ENCODE data around the gene RPS28.
A peak's percentile ranks its signal among the peaks of the same experiment; 100 is the strongest.
"Not testable (repeated sequence)": the region's sequence is repeated elsewhere in the genome, so short reads cannot be mapped to it uniquely, and the experiment has no call there.

Gene RPS28

GRCh38 chr19:8311461-8312260 is 9.6 kb upstream of the RPS28 start:
- no peak overlapping the region for H3K4me3 ChIP-seq (ENCODE audit: control insufficient read depth, low read depth, low read length)
- DNase-seq (ENCODE audit: low read depth): no peak
- no peak for TF ChIP-seq CTCF (IDR thresholded peaks at IDR 0.05; ENCODE audit: control insufficient read depth, insufficient read depth, low read depth, low read length, missing control alignments)

- not testable (repeated sequence) for DNase-seq (ENCODE audit: low read depth)
These were observed 6.2 kb upstream of the RPS28 start for GRCh38 chr19:8314981-8315640.

GRCh38 chr19:8316351-8317125 is 4.8 kb upstream of the RPS28 start:
- DNase-seq (ENCODE audit: low read depth): no peak
- H3K4me3 ChIP-seq (ENCODE audit: control insufficient read depth, low read depth, low read length): no peak overlapping the region
- no peak for TF ChIP-seq CTCF (IDR thresholded peaks at IDR 0.05; ENCODE audit: control insufficient read depth, insufficient read depth, low read depth, low read length, missing control alignments)

More at GRCh38 chr19:8314981-8315640, 6.2 kb upstream of the RPS28 start:
- not testable (repeated sequence) for H3K4me3 ChIP-seq (ENCODE audit: control insufficient read depth, low read depth, low read length)

GRCh38 chr19:8318835-8319234 is 2.5 kb upstream of the RPS28 start:
- DNase-seq (ENCODE audit: low read depth); H3K4me3 ChIP-seq (ENCODE audit: control insufficient read depth, low read depth, low read length): not testable (repeated sequence)

GRCh38 chr19:8319807-8320520 is 1.3 kb upstream of the RPS28 start:
- H3K4me3 ChIP-seq (ENCODE audit: control insufficient read depth, low read depth, low read length): peak overlapping the region; percentile 100
- TF ChIP-seq CTCF (IDR thresholded peaks at IDR 0.05; ENCODE audit: control insufficient read depth, insufficient read depth, low read depth, low read length, missing control alignments): no peak
- DNase-seq (ENCODE audit: low read depth): no peak

GRCh38 chr19:8320564-8321066 is 681 bp upstream of the RPS28 start:
- peak overlapping the region; percentile 100 for H3K4me3 ChIP-seq (ENCODE audit: control insufficient read depth, low read depth, low read length)
- DNase-seq (ENCODE audit: low read depth): no peak
- TF ChIP-seq CTCF (IDR thresholded peaks at IDR 0.05; ENCODE audit: control insufficient read depth, insufficient read depth, low read depth, low read length, missing control alignments): no peak

GRCh38 chr19:8321986-8322637 is 816 bp downstream of the RPS28 start:
- H3K4me3 ChIP-seq (ENCODE audit: control insufficient read depth, low read depth, low read length): peak overlapping the region; percentile 100
- no peak for TF ChIP-seq CTCF (IDR thresholded peaks at IDR 0.05; ENCODE audit: control insufficient read depth, insufficient read depth, low read depth, low read length, missing control alignments)
- DNase-seq (ENCODE audit: low read depth): no peak

All from AG09309 (cell line).